Effector memory CD8-positive, alpha-beta T cell (primary cell): ENCODE results near the gene LIG3.
"Not testable (repeated sequence)": the region's sequence is repeated elsewhere in the genome, so short reads cannot be mapped to it uniquely, and the experiment has no call there.

Source experiments
- ATAC-seq: fragments of 150-1000 bp; cut with Tn5 transposase; replicated peaks from 2 replicates; pipeline ENCODE4 v1.10.0; 2021; ENCODE audit warnings: mild to moderate bottlenecking, moderate library complexity
- DNase-seq, 3 experiments: peaks; one replicate each; pipeline ENCODE4 v3.0.0; 2021
- H3K27ac Mint-ChIP-seq, 2 donors: one replicate each; pipeline ENCODE4 v1.8.0; 2022; ENCODE audit warnings: mild to moderate bottlenecking in 2 of 2, mixed read lengths in 2 of 2, moderate library complexity in 2 of 2
- H3K27me3 Mint-ChIP-seq, 2 donors: one replicate each; pipeline ENCODE4 v1.8.0; 2022; ENCODE audit warnings: mixed read lengths in 2 of 2
- H3K36me3 Mint-ChIP-seq: one replicate; pipeline ENCODE4 v1.8.0; 2022; ENCODE audit warnings: mild to moderate bottlenecking, moderate library complexity, mixed read lengths; ENCODE audit not compliant: insufficient read depth
- H3K4me1 Mint-ChIP-seq, 2 donors: one replicate each; pipeline ENCODE4 v1.8.0; 2022; ENCODE audit warnings: low read depth in 2 of 2, mixed read lengths in 2 of 2
- H3K4me3 Mint-ChIP-seq, 2 donors: one replicate each; pipeline ENCODE4 v1.8.0; 2022; ENCODE audit warnings: mild to moderate bottlenecking in 2 of 2, mixed read lengths in 2 of 2, moderate library complexity in 2 of 2
- H3K9me3 Mint-ChIP-seq, 2 donors: one replicate each; pipeline ENCODE4 v1.8.0; 2022; ENCODE audit warnings: mixed read lengths in 2 of 2

Gene LIG3

GRCh38 chr17:35028531-35029262, 48.4 kb downstream of the LIG3 start:
- no peak for ATAC-seq
- no peaks in the 10 kb centered on the region for H3K9me3 Mint-ChIP-seq
- peaks cover 12% of the 10 kb centered on the region for H3K36me3 Mint-ChIP-seq
- no peak for DNase-seq
- peak overlapping the region; percentile 55 to 89 for H3K27ac Mint-ChIP-seq
- H3K27me3 Mint-ChIP-seq: no peaks in the 10 kb centered on the region
- H3K4me1 Mint-ChIP-seq: peaks cover 25 to 33% of the 10 kb centered on the region in 2 donors
- no peak overlapping the region for H3K4me3 Mint-ChIP-seq

GRCh38 chr17:35030780-35031179, 50.5 kb downstream of the LIG3 start:
- H3K36me3 Mint-ChIP-seq: peaks cover 15% of the 10 kb centered on the region
- H3K4me3 Mint-ChIP-seq: no peak overlapping the region
- H3K27me3 Mint-ChIP-seq: no peaks in the 10 kb centered on the region
- H3K27ac Mint-ChIP-seq: peak overlapping the region in 1 of 2 donors; percentile 28
- peaks cover 23 to 37% of the 10 kb centered on the region in 2 donors for H3K4me1 Mint-ChIP-seq
- ATAC-seq: no peak
- no peak for DNase-seq
- no peaks in the 10 kb centered on the region for H3K9me3 Mint-ChIP-seq

GRCh38 chr17:35038453-35038852, 58.1 kb downstream of the LIG3 start:
- Mint-ChIP-seq H3K36me3 (peaks cover 30% of the 10 kb centered on the region), H3K9me3 (no peaks in the 10 kb centered on the region), H3K4me3 (no peak overlapping the region), H3K27ac (no peak overlapping the region), H3K4me1 (peaks cover 4 to 58% of the 10 kb centered on the region in 2 donors), H3K27me3 (no peaks in the 10 kb centered on the region)
- ATAC-seq (no peak), DNase-seq (no peak)

- Mint-ChIP-seq H3K36me3 (peaks cover 24% of the 10 kb centered on the region), H3K4me1 (peaks cover 20 to 74% of the 10 kb centered on the region in 2 donors), H3K27me3 (no peaks in the 10 kb centered on the region), H3K27ac (peak overlapping the region in 1 of 2 donors; percentile 87), H3K4me3 (peak overlapping the region; percentile 14 to 30), H3K9me3 (no peaks in the 10 kb centered on the region)
- DNase-seq (no peak), ATAC-seq (peak; percentile 58)
These were observed 61.1 kb downstream of the LIG3 start for GRCh38 chr17:35041390-35041789.

- ATAC-seq (no peak), DNase-seq (no peak)
- Mint-ChIP-seq H3K27ac (peak overlapping the region in 1 of 2 donors; percentile 97), H3K27me3 (no peaks in the 10 kb centered on the region), H3K4me1 (peaks cover 34 to 77% of the 10 kb centered on the region in 2 donors), H3K9me3 (no peaks in the 10 kb centered on the region), H3K36me3 (peaks cover 30% of the 10 kb centered on the region), H3K4me3 (no peak overlapping the region)
These were observed 63.9 kb downstream of the LIG3 start for GRCh38 chr17:35044181-35044580.

- Mint-ChIP-seq H3K36me3 (peaks cover 30% of the 10 kb centered on the region), H3K4me1 (peaks cover 39 to 74% of the 10 kb centered on the region in 2 donors), H3K27ac (peak overlapping the region; percentile 94 to 97), H3K4me3 (peak overlapping the region; percentile 79 to 80)
- not testable (repeated sequence) for DNase-seq, H3K9me3 Mint-ChIP-seq, ATAC-seq, H3K27me3 Mint-ChIP-seq
These were observed 65.2 kb downstream of the LIG3 start for GRCh38 chr17:35045458-35045979.

- DNase-seq (no peak), ATAC-seq (no peak)
- Mint-ChIP-seq H3K36me3 (peaks cover 24% of the 10 kb centered on the region), H3K9me3 (no peaks in the 10 kb centered on the region), H3K27ac (peak overlapping the region; percentile 94 to 97), H3K27me3 (no peaks in the 10 kb centered on the region), H3K4me3 (peak overlapping the region; percentile 79 to 80), H3K4me1 (peaks cover 43 to 71% of the 10 kb centered on the region in 2 donors)
These were observed 65.9 kb downstream of the LIG3 start for GRCh38 chr17:35046245-35046644.

- H3K4me3 Mint-ChIP-seq: peak overlapping the region; percentile 79 to 80
- H3K9me3 Mint-ChIP-seq: no peaks in the 10 kb centered on the region
- H3K27ac Mint-ChIP-seq: peak overlapping the region; percentile 94 to 97
- DNase-seq (peak; percentile 52 to 59 (median 54)), ATAC-seq (peak; percentile 79)
- H3K4me1 Mint-ChIP-seq: peaks cover 49 to 71% of the 10 kb centered on the region in 2 donors
- H3K36me3 Mint-ChIP-seq: peaks cover 28% of the 10 kb centered on the region
- no peaks in the 10 kb centered on the region for H3K27me3 Mint-ChIP-seq
These were observed 66.5 kb downstream of the LIG3 start for GRCh38 chr17:35046740-35047283.

GRCh38 chr17:35048685-35049379, 68.5 kb downstream of the LIG3 start:
- peaks cover 62 to 74% of the 10 kb centered on the region in 2 donors for H3K4me1 Mint-ChIP-seq

GRCh38 chr17:35050170-35050569, 69.9 kb downstream of the LIG3 start:
- Mint-ChIP-seq H3K36me3 (peaks cover 21% of the 10 kb centered on the region), H3K4me1 (peaks cover 61 to 70% of the 10 kb centered on the region in 2 donors), H3K9me3 (peaks cover 0 to 7% of the 10 kb centered on the region in 2 donors), H3K27ac (peak overlapping the region; percentile 81 to 95), H3K27me3 (no peaks in the 10 kb centered on the region), H3K4me3 (peak overlapping the region; percentile 9 to 28)
- DNase-seq (no peak), ATAC-seq (no peak)

More at GRCh38 chr17:35048685-35049379, 68.5 kb downstream of the LIG3 start:
- H3K27ac Mint-ChIP-seq: peak overlapping the region; percentile 81 to 95
- H3K4me3 Mint-ChIP-seq: peak overlapping the region; percentile 61 to 64
- H3K36me3 Mint-ChIP-seq: peaks cover 21% of the 10 kb centered on the region
- no peak for ATAC-seq
- no peak for DNase-seq
- H3K9me3 Mint-ChIP-seq: peaks cover 0 to 7% of the 10 kb centered on the region in 2 donors
- H3K27me3 Mint-ChIP-seq: no peaks in the 10 kb centered on the region

- Mint-ChIP-seq H3K36me3 (peaks cover 20% of the 10 kb centered on the region), H3K9me3 (peaks cover 0 to 7% of the 10 kb centered on the region in 2 donors), H3K4me3 (peak overlapping the region; percentile 25 to 67), H3K27ac (peak overlapping the region; percentile 81 to 95), H3K4me1 (peaks cover 58 to 65% of the 10 kb centered on the region in 2 donors), H3K27me3 (no peaks in the 10 kb centered on the region)
- ATAC-seq: peak; percentile 83
- DNase-seq: peak; percentile 39 to 40 (median 39)
These were observed 70.9 kb downstream of the LIG3 start for GRCh38 chr17:35051183-35051578.

- Mint-ChIP-seq H3K27ac (peak overlapping the region; percentile 81 to 95), H3K4me3 (peak overlapping the region; percentile 25 to 67), H3K27me3 (no peaks in the 10 kb centered on the region), H3K4me1 (peaks cover 55 to 64% of the 10 kb centered on the region in 2 donors), H3K9me3 (peaks cover 0 to 7% of the 10 kb centered on the region in 2 donors), H3K36me3 (peaks cover 18% of the 10 kb centered on the region)
- ATAC-seq (peak; percentile 42), DNase-seq (peak in 1 of 3 experiments; percentile 5)
These were observed 71.4 kb downstream of the LIG3 start for GRCh38 chr17:35051579-35052240.

GRCh38 chr17:35052241-35052610, 71.9 kb downstream of the LIG3 start:
- no peaks in the 10 kb centered on the region for H3K27me3 Mint-ChIP-seq
- ATAC-seq (no peak), DNase-seq (no peak)
- peaks cover 52 to 62% of the 10 kb centered on the region in 2 donors for H3K4me1 Mint-ChIP-seq
- peak overlapping the region; percentile 25 to 67 for H3K4me3 Mint-ChIP-seq
- H3K27ac Mint-ChIP-seq: peak overlapping the region; percentile 81 to 95
- peaks cover 13% of the 10 kb centered on the region for H3K36me3 Mint-ChIP-seq
- peaks cover 0 to 7% of the 10 kb centered on the region in 2 donors for H3K9me3 Mint-ChIP-seq
